HepG2 (cell line): ENCODE results near the gene CNTN5. TPM values are rescaled to one million over a fixed set of nuclear protein-coding genes. Genes with fewer than 3 reads are reported as not detected.

Source experiments
- ATAC-seq: fragments of 200-7000 bp; cut with Tn5 transposase; 3 replicates; pipeline ENCODE4 v1.9.1; 2020; ENCODE audit warnings: mild to moderate bottlenecking, moderate library complexity
- BruUV-seq: library from RNA; stranded (reverse); fragments of 400-500 nt; replicated peaks from 2 replicates; lab custom pipeline; 2021; lab: Mats Ljungman, UMichigan
- CTCF ChIA-PET: fragments of 300-600 bp; formaldehyde crosslinking; extraction: SDS; loops from one replicate; lab custom pipeline; 2021; ENCODE audit warnings: low total read pairs, inconsistent platforms, low intra/inter-chr PET ratio; lab: Yijun Ruan, JAX
- POLR2A ChIA-PET: fragments of 350-600 bp; sonication (Branson Sonifier 250); formaldehyde crosslinking; loops from one replicate; lab custom pipeline; 2020; ENCODE audit warnings: antibody characterized with exemption, inconsistent platforms; lab: Yijun Ruan, JAX
- DNase-seq: peaks from one replicate; pipeline ENCODE4 v3.0.0-alpha.2; 2015; ENCODE audit warnings: low spot score
- FAIRE-seq: peaks from 3 replicates; lab custom pipeline; 2011; peaks lifted over from hg19 to GRCh38; lab: Jason Lieb, UNC
- H2AFZ ChIP-seq: one replicate; pipeline ENCODE4 v1.6.1; 2011; ENCODE audit warnings: low read length, inconsistent platforms
- H3K27ac ChIP-seq: fragments of 300-600 bp; 3 replicates; pipeline ENCODE4 v1.8.0; 2011; ENCODE audit warnings: mixed run types, mild to moderate bottlenecking, mixed read lengths, low read length, inconsistent platforms; ENCODE audit not compliant: insufficient read depth; ENCODE audit errors: extremely low read length
- H3K27me3 ChIP-seq, 2 experiments: fragments of 200-600 bp in 1 of 2; 2 replicates in 1 of 2; 3 replicates in 1 of 2; pipeline versions ENCODE4 v1.6.0 to v1.8.0; 2011; ENCODE audit warnings: low read length in 2 of 2, mild to moderate bottlenecking in 2 of 2, moderate library complexity in 2 of 2, inconsistent platforms in 1 of 2; ENCODE audit not compliant: insufficient read depth in 2 of 2, control insufficient read depth in 1 of 2
- H3K36me3 ChIP-seq, 2 experiments: fragments of 200-600 bp in 1 of 2; replicated peaks in 1 of 2; 2 replicates in 1 of 2; 3 replicates in 1 of 2; pipeline versions ENCODE4 v1.5.1 to v1.8.0; 2011; ENCODE audit warnings: low read length in 2 of 2, inconsistent platforms in 1 of 2; ENCODE audit not compliant: insufficient read depth in 2 of 2, control insufficient read depth in 1 of 2
- H3K4me1 ChIP-seq: 2 replicates; pipeline ENCODE4 v1.5.1; 2012; ENCODE audit warnings: low read length, inconsistent platforms; ENCODE audit not compliant: insufficient read depth
- H3K4me2 ChIP-seq: 2 replicates; pipeline ENCODE4 v1.6.0; 2011; ENCODE audit warnings: low read depth, low read length, inconsistent platforms
- H3K4me3 ChIP-seq, 3 experiments: fragments of 200-600 bp in 1 of 3; sonication (generic), shearing (Covaris generic) in 1 of 3; replicated peaks in 1 of 3; 2 replicates each; pipeline ENCODE4 v1.5.1; 2011 to 2016; ENCODE audit warnings: low read length in 3 of 3, inconsistent platforms in 2 of 3, low read depth in 2 of 3, mild to moderate bottlenecking in 2 of 3, control low read depth in 1 of 3, mixed read lengths in 1 of 3; ENCODE audit not compliant: insufficient read depth in 1 of 3
- H3K79me2 ChIP-seq: one replicate; pipeline ENCODE4 v1.6.1; 2011; ENCODE audit warnings: low read length, inconsistent platforms; ENCODE audit not compliant: insufficient read depth
- H3K9ac ChIP-seq: 2 replicates; pipeline ENCODE4 v1.6.0; 2011; ENCODE audit warnings: mild to moderate bottlenecking, low read depth, low read length, inconsistent platforms; ENCODE audit not compliant: insufficient read depth
- H3K9me3 ChIP-seq: 2 replicates; pipeline ENCODE4 v1.5.1; 2012; ENCODE audit warnings: mild to moderate bottlenecking, low read length
- H4K20me1 ChIP-seq: 2 replicates; pipeline ENCODE4 v1.6.0; 2011; ENCODE audit warnings: inconsistent platforms, mild to moderate bottlenecking, low read length, moderate library complexity; ENCODE audit not compliant: insufficient read depth
- ETV5 ChIP-seq: IDR thresholded peaks from 2 replicates; pipeline ENCODE4 v1.6.1; 2018; ENCODE audit warnings: missing biosample characterization, missing genetic modification reagents, inconsistent platforms, borderline replicate concordance
- HIVEP1 ChIP-seq: sonication (generic); formaldehyde crosslinking; IDR thresholded peaks from 2 replicates; pipeline ENCODE4 v1.4.0; 2020; ENCODE audit warnings: mild to moderate bottlenecking, missing genetic modification reagents
- RARA ChIP-seq: IDR thresholded peaks from 2 replicates; pipeline ENCODE4 v1.6.1; 2016; ENCODE audit warnings: missing genetic modification reagents, missing compliant biosample characterization
- ZBTB39 ChIP-seq: sonication (generic); formaldehyde crosslinking; IDR thresholded peaks from 2 replicates; pipeline ENCODE4 v1.5.0; 2020; ENCODE audit warnings: missing genetic modification reagents
- WGBS: methylation state at CpG from one replicate; pipeline ENCODE4 v1.1.6; 2017; ENCODE audit warnings: low lambda C conversion rate; 5-methylcytosine and 5-hydroxymethylcytosine counted together
- in situ Hi-C: cut with HindIII; loops from 2 replicates; pipeline ENCODE4 v1.10.0; 2017; ENCODE audit warnings: low pct_unique_long_range_greater_than_20kb; ENCODE audit not compliant: extremely low pct_ligation_motif_present
- intact Hi-C: fragments of 100-400 bp; cut with micrococcal nuclease; formaldehyde crosslinking; loops from one replicate; pipeline ENCODE4 v1.10.0; 2022; ENCODE audit not compliant: unreplicated experiment
- polyA plus RNA-seq, 8 experiments: library from polyadenylated mRNA; depleted of rRNA in 3 of 8; stranded (reverse) in 7 of 8; unstranded in 1 of 8; fragments of >200 nt; fragmentation: Illumina TruSeq in 4 of 8; extraction: Trizol in 4 of 8; gene quantifications; 2 replicates each; pipeline versions ENCODE4 v1.2.1 to v1.2.3, GENCODE V29; 2011 to 2016; ENCODE audit warnings: low read depth in 4 of 8, missing spikeins in 1 of 8, mixed read lengths in 1 of 8; ENCODE audit not compliant: insufficient read depth in 1 of 8
- total RNA-seq, 5 experiments: library from RNA; depleted of rRNA; stranded (reverse); fragments of >200 nt; fragmentation: Illumina TruSeq; extraction: Trizol; gene quantifications; 2 replicates each; pipeline ENCODE4 v1.2.3, GENCODE V29; 2016; ENCODE audit warnings: low read depth in 1 of 5

The CNTN5 gene
- total and polyA plus RNA-seq, 2 of the 13 experiments (the other 11 are each of a cell fraction or from before 2014, with no cell fraction given): not detected

GRCh38 chr11:99371257-99371656, 350.5 kb downstream of the CNTN5 start:
- no peak for DNase-seq
- Histone ChIP-seq H3K4me3 (no peak overlapping the region), H3K9ac (no peak overlapping the region), H3K9me3 (no peaks in the 10 kb centered on the region), H3K4me2 (no peak overlapping the region), H3K27me3 (no peaks in the 10 kb centered on the region), H3K27ac (no peak overlapping the region), H3K79me2 (no peaks in the 10 kb centered on the region), H2AFZ (no peak overlapping the region), H4K20me1 (no peaks in the 10 kb centered on the region), H3K36me3 (no peaks in the 10 kb centered on the region), H3K4me1 (no peaks in the 10 kb centered on the region)
- WGBS: 0% methylated on average over 1 of the region's 1 CpG
- in situ Hi-C loops (no loop called here), intact Hi-C loops (no loop called here)
- no TSS peak for BruUV-seq
- no peak for FAIRE-seq
- TF ChIP-seq ZBTB39: no peak
- POLR2A ChIA-PET: no interaction called here
- CTCF ChIA-PET: no interaction called here
- no peak for ATAC-seq

- ATAC-seq (no peak; the same call in 2 of the 3 replicates), FAIRE-seq (no peak)
- POLR2A ChIA-PET: no interaction called here
Measured at GRCh38 chr11:99376463-99376862, 355.7 kb downstream of the CNTN5 start.

More at GRCh38 chr11:99376463-99376862, 355.7 kb downstream of the CNTN5 start:
- Histone ChIP-seq H2AFZ (no peak overlapping the region), H3K9ac (no peak overlapping the region), H3K27ac (no peak overlapping the region), H3K27me3 (no peaks in the 10 kb centered on the region), H3K4me2 (no peak overlapping the region), H3K4me3 (no peak overlapping the region), H4K20me1 (no peaks in the 10 kb centered on the region), H3K79me2 (no peaks in the 10 kb centered on the region), H3K4me1 (no peaks in the 10 kb centered on the region), H3K36me3 (no peaks in the 10 kb centered on the region), H3K9me3 (no peaks in the 10 kb centered on the region)
- intact Hi-C loops (no loop called here), in situ Hi-C loops (no loop called here)
- TF ChIP-seq ETV5 (CRISPR knock-in tag) (peak; percentile 14; the same call in 1 of the 2 replicates), HIVEP1 (CRISPR knock-in tag) (no peak), RARA (CRISPR knock-in tag) (peak; percentile 46)
- DNase-seq: peak; percentile 3
- 0% methylated on average over 2 of the region's 2 CpGs for WGBS
- CTCF ChIA-PET: no interaction called here
- BruUV-seq: no TSS peak
